Sigmoid colon (tissue), 7 donors: ENCODE data around the gene CYP2W1. TPM values are rescaled to one million over a fixed set of nuclear protein-coding genes. Genes with fewer than 3 reads are reported as not detected.
"Not testable (repeated sequence)": the region's sequence is repeated elsewhere in the genome, so short reads cannot be mapped to it uniquely, and the experiment has no call there.

Experiments used
- DNase-seq: peaks from one replicate; pipeline ENCODE4 v3.0.0-alpha.2; 2019
- H3K27ac ChIP-seq, 4 donors: fragments of 200-600 bp; sonication (generic); one replicate each; pipeline ENCODE4 v1.5.1; 2016 to 2019; ENCODE audit warnings: mild to moderate bottlenecking in 1 of 4
- H3K27me3 ChIP-seq, 3 donors: fragments of 200-600 bp; sonication (generic); one replicate each; pipeline ENCODE4 v1.5.1; 2019; ENCODE audit warnings: mild to moderate bottlenecking in 1 of 3
- H3K36me3 ChIP-seq, 4 donors: fragments of 200-600 bp; sonication (generic); one replicate each; pipeline ENCODE4 v1.5.1; 2016 to 2019
- H3K4me1 ChIP-seq, 4 donors: fragments of 200-600 bp; sonication (generic); one replicate each; pipeline ENCODE4 v1.5.1; 2017 to 2019
- H3K4me3 ChIP-seq, 4 donors: fragments of 200-600 bp; sonication (generic); one replicate each; pipeline ENCODE4 v1.5.1; 2017 to 2019; ENCODE audit warnings: mild to moderate bottlenecking in 2 of 4, moderate library complexity in 1 of 4
- H3K9me3 ChIP-seq, 4 donors: fragments of 200-600 bp in 3 of 4; sonication (generic) in 3 of 4; one replicate each; pipeline versions ENCODE4 v1.5.1 to v1.6.1; 2013 to 2019
- CTCF ChIP-seq, 4 experiments: fragments of 450-650 bp in 3 of 4; fragments of 200-600 bp in 1 of 4; IDR thresholded peaks; one replicate each; pipeline ENCODE4 v1.5.1; 2016 to 2019; ENCODE audit warnings: antibody characterized with exemption in 4 of 4, mild to moderate bottlenecking in 3 of 4, moderate library complexity in 2 of 4
- EP300 ChIP-seq, 4 donors: sonication (generic); formaldehyde crosslinking; IDR thresholded peaks; one replicate each; pipeline ENCODE4 v1.6.1; 2017; ENCODE audit warnings: antibody characterized with exemption in 4 of 4
- POLR2A ChIP-seq, 2 donors: fragments of 450-650 bp; IDR thresholded peaks; one replicate each; pipeline ENCODE4 v1.6.1; 2016; ENCODE audit warnings: antibody characterized with exemption in 2 of 2, mild to moderate bottlenecking in 2 of 2, moderate library complexity in 2 of 2
- POLR2AphosphoS5 ChIP-seq, 4 donors: sonication (generic); formaldehyde crosslinking; IDR thresholded peaks; one replicate each; pipeline ENCODE4 v1.6.1; 2017; ENCODE audit warnings: antibody characterized with exemption in 4 of 4
- WGBS, 2 donors: extraction: QIAGEN DNeasy Blood & Tissue Kit; methylation state at CpG; one replicate each; pipeline ENCODE4 v1.1.7; 2013; 5-methylcytosine and 5-hydroxymethylcytosine counted together
- intact Hi-C: fragments of 100-400 bp; cut with DNase I; formaldehyde crosslinking; loops from one replicate; pipeline ENCODE4 v1.15.1; 2023
- polyA plus RNA-seq, 3 donors: library from polyadenylated mRNA; stranded (reverse); fragments of 200-250 nt; gene quantifications; one replicate each; pipeline ENCODE4 v1.2.3, GENCODE V29; 2013
- small RNA-seq, 3 donors: library from RNA; depleted of rRNA; stranded (forward); fragments of <200 nt; gene quantifications; one replicate each; pipeline ENCODE3, GENCODE V24; 2016
- total RNA-seq, 4 donors: library from RNA; depleted of rRNA; stranded (reverse); fragments of >200 nt; gene quantifications; one replicate each; pipeline ENCODE4 v1.1.0, GENCODE V29; 2016
- donor health status: healthy with polysubstance abuse.
- donor health status: Bipolar disorder and iron deficiency.
- donor health status: healthy.

The CYP2W1 gene
- total and polyA plus RNA-seq, 7 donors = 0.83 to 3.8 TPM; not detected in 5

DNA sequence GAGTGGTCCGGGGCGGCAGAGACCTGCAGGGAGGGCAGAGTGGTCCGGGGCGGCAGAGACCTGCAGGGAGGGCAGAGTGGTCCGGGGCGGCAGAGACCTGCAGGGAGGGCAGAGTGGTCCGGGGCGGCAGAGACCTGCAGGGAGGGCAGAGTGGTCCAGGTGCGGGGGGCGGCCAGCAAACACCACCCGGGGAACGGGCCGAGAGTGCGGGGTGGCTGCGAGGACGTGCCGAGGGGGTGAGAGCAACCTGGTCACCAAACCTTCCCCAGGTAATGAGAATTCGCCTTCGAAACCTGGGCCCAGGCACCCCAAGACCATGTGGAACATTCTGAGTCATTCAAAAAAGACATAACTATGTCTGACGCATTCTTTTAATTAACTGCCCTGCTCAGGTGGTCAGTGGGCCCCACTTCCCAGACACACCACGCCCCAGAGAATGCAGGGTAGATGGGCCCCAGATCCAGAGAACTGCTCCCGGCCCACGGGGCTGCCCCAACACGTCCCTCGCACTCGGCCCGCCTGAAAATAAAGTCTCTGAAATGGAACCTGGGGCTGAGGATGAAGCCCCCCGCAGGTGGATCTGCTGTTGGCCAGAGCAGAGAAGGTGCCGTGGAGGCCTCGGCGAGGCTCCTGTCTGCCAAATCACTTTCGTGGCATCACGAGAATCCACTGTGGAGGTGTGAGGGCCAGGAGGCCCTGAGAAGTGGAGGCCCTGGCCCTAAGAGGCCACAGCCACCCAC lies 48.9 kb downstream of the CYP2W1 start:
- Histone ChIP-seq H3K4me3 (no peak overlapping the region), H3K27me3 (no peaks in the 10 kb centered on the region), H3K9me3 (no peaks in the 10 kb centered on the region), H3K4me1 (peaks cover 0 to 25% (median 17%) of the 10 kb centered on the region in 4 donors), H3K27ac (no peak overlapping the region), H3K36me3 (no peaks in the 10 kb centered on the region)
- 94 to 96% methylated on average over 29 to 31 of the region's 33 CpGs for WGBS, 2 donors
- no peak for TF ChIP-seq EP300 (IDR thresholded peaks at IDR 0.05)
- TF ChIP-seq CTCF (IDR thresholded peaks at IDR 0.05) = no peak
- TF ChIP-seq POLR2A (IDR thresholded peaks at IDR 0.05) = no peak
- intact Hi-C loops = no loop called here
- DNase-seq = no peak

DNA sequence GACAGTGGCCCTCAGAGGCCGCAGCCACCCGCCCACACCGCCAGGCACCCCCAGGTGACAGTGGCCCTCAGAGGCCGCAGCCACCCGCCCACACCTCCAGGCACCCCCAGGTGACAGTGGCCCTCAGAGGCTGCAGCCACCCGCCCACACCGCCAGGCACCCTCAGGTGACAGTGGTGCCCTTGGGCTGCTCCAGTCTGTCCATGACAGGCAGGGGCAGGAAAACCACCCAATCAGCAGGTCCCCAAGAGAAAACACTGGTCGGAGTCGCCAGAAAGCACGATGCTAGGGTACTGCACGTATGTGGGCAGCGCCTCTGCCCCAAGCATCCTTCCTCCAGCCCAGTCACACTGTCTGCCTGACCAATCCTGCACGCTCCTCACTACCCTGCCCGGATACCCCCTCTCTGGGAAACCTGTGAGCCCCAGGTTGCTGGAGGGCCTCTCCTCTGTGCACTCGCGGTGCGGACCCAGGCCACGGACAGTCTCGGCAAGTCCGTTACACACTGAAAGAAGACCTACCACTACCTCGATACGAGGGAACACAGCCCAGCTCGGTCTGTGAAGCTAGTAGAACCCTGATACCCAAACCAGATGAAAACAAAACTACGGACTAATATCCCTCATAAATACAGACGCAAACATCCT lies 49.7 kb downstream of the CYP2W1 start:
- TF ChIP-seq POLR2AphosphoS5 (IDR thresholded peaks at IDR 0.05) = no peak
- TF ChIP-seq CTCF (IDR thresholded peaks at IDR 0.05) = no peak
- TF ChIP-seq EP300 (IDR thresholded peaks at IDR 0.05) = no peak
- TF ChIP-seq POLR2A (IDR thresholded peaks at IDR 0.05) = no peak
- H3K27me3 ChIP-seq = no peaks in the 10 kb centered on the region
- no peaks in the 10 kb centered on the region for H3K36me3 ChIP-seq
- peaks cover 0 to 17% (median 11%) of the 10 kb centered on the region in 4 donors for H3K4me1 ChIP-seq
- no peak for DNase-seq
- H3K27ac ChIP-seq = no peak overlapping the region
- intact Hi-C loops = no loop called here
- no peaks in the 10 kb centered on the region for H3K9me3 ChIP-seq
- no peak overlapping the region for H3K4me3 ChIP-seq
- WGBS, 2 donors = 91 to 93% methylated on average over 25 of the region's 25 CpGs

GRCh38 chr7:1033546-1034145 lies 50.7 kb downstream of the CYP2W1 start:
- Histone ChIP-seq H3K27me3 (no peaks in the 10 kb centered on the region), H3K4me3 (no peak overlapping the region), H3K9me3 (no peaks in the 10 kb centered on the region), H3K27ac (no peak overlapping the region), H3K4me1 (peaks cover 0 to 12% (median 9%) of the 10 kb centered on the region in 4 donors), H3K36me3 (no peaks in the 10 kb centered on the region)
- TF ChIP-seq POLR2A (IDR thresholded peaks at IDR 0.05) = no peak
- no peak for TF ChIP-seq CTCF (IDR thresholded peaks at IDR 0.05)
- TF ChIP-seq EP300 (IDR thresholded peaks at IDR 0.05) = no peak
- no peak for TF ChIP-seq POLR2AphosphoS5 (IDR thresholded peaks at IDR 0.05)
- intact Hi-C loops = no loop called here
- DNase-seq = no peak
- WGBS, 2 donors = 82 to 92% methylated on average over 20 of the region's 20 CpGs

GRCh38 chr7:1034769-1035168 lies 51.8 kb downstream of the CYP2W1 start:
- H3K36me3 ChIP-seq, H3K27me3 ChIP-seq, intact Hi-C loops, H3K27ac ChIP-seq, DNase-seq, H3K4me3 ChIP-seq, H3K4me1 ChIP-seq, H3K9me3 ChIP-seq: not testable (repeated sequence)
- 95 to 98% methylated on average over 1 of the region's 1 CpG for WGBS, 2 donors

GRCh38 chr7:1036164-1036928 lies 53.4 kb downstream of the CYP2W1 start:
- H3K36me3 ChIP-seq, DNase-seq, H3K27me3 ChIP-seq, intact Hi-C loops, H3K4me3 ChIP-seq, H3K27ac ChIP-seq, H3K9me3 ChIP-seq: not testable (repeated sequence)
- 97 to 98% methylated on average over 40 of the region's 40 CpGs for WGBS, 2 donors
- H3K4me1 ChIP-seq = peaks cover 0 to 13% (median 10%) of the 10 kb centered on the region in 4 donors

Small RNA genes within 50 kb of the gene (small RNA-seq; reads per million reads assigned to genes)
- gene MIR339 = 4.3 to 5.3 (median 5.0) reads per million in 3 donors

Other genes starting within 250 kb of the CYP2W1 start
- 100 to 1,000 TPM; 108 to 130 (median 119) TPM for gene SUN1, start 150.7 kb upstream of the CYP2W1 start, total RNA-seq
- 10 to 100 TPM; 23.4 to 71.0 (median 30.1) TPM for gene SUN1, start 150.7 kb upstream of the CYP2W1 start, polyA plus RNA-seq
- gene GET4, start 106.6 kb upstream of the CYP2W1 start, total RNA-seq = 10 to 100 TPM; 20.3 to 32.4 (median 25.4) TPM
- 10 to 100 TPM; 25.8 to 51.4 (median 31.2) TPM for gene GET4, start 106.6 kb upstream of the CYP2W1 start, polyA plus RNA-seq
- gene ADAP1, start 28.5 kb upstream of the CYP2W1 start, total RNA-seq = 10 to 100 TPM; 11.4 to 72.6 (median 28.9) TPM
- 100 to 1,000 TPM in 2 of 3 donors, 10 to 100 TPM in 1; 99.1 to 157 (median 109) TPM for gene ADAP1, start 28.5 kb upstream of the CYP2W1 start, polyA plus RNA-seq
- gene COX19, start 7.6 kb upstream of the CYP2W1 start, total RNA-seq = 10 to 100 TPM in 1 of 4 donors, 1 to 10 TPM in 3; 8.9 to 12.7 (median 9.3) TPM
- 10 to 100 TPM in 1 of 3 donors, 1 to 10 TPM in 2; 5.1 to 11.5 (median 6.0) TPM for gene COX19, start 7.6 kb upstream of the CYP2W1 start, polyA plus RNA-seq
- 10 to 100 TPM; 10.8 to 33.5 (median 27.2) TPM for gene GPR146, start 61.4 kb downstream of the CYP2W1 start, total RNA-seq
- gene GPR146, start 61.4 kb downstream of the CYP2W1 start, polyA plus RNA-seq = 1 to 10 TPM; 3.0 to 7.1 (median 5.5) TPM
- 10 to 100 TPM in 2 of 4 donors, 1 to 10 TPM in 2; 4.6 to 15.8 (median 8.1) TPM for gene GPER1, start 104.9 kb downstream of the CYP2W1 start, total RNA-seq
- 1 to 10 TPM; 3.5 to 4.2 (median 3.9) TPM for gene GPER1, start 104.9 kb downstream of the CYP2W1 start, polyA plus RNA-seq
- 10 to 100 TPM; 21.6 to 28.2 (median 25.0) TPM for gene ZFAND2A, start 177.0 kb downstream of the CYP2W1 start, total RNA-seq
- 100 to 1,000 TPM in 1 of 3 donors, 10 to 100 TPM in 2; 35.5 to 231 (median 99.7) TPM for gene ZFAND2A, start 177.0 kb downstream of the CYP2W1 start, polyA plus RNA-seq
- not detected for gene UNCX, start 249.7 kb downstream of the CYP2W1 start, total RNA-seq
- gene UNCX, start 249.7 kb downstream of the CYP2W1 start, polyA plus RNA-seq = not detected